ENCODE measurements around the gene YTHDF1.

Gene YTHDF1

GRCh38 chr20:63204362-63204761 is 11.6 kb downstream of the YTHDF1 start:
- DNase-seq, result no peak

- DNase-seq, result no peak
Observed at GRCh38 chr20:63202811-63203526, 13.0 kb downstream of the YTHDF1 start.

GRCh38 chr20:63202021-63202420 is 13.9 kb downstream of the YTHDF1 start:
- no peak for DNase-seq

- no peak for DNase-seq
Observed at GRCh38 chr20:63198606-63199005, 17.3 kb downstream of the YTHDF1 start.

- no peak for DNase-seq
Observed at GRCh38 chr20:63196768-63197470, 19.0 kb downstream of the YTHDF1 start.

GRCh38 chr20:63194797-63195173 is 21.1 kb downstream of the YTHDF1 start:
- DNase-seq, result no peak

- DNase-seq, result no peak
Observed at GRCh38 chr20:63194007-63194796, 21.7 kb downstream of the YTHDF1 start.

GRCh38 chr20:63192721-63193120 is 23.2 kb downstream of the YTHDF1 start:
- DNase-seq, result no peak

- DNase-seq, result no peak
Observed at GRCh38 chr20:63191400-63191799, 24.5 kb downstream of the YTHDF1 start.

- no peak for DNase-seq
Observed at GRCh38 chr20:63190828-63191227, 25.1 kb downstream of the YTHDF1 start.

- DNase-seq, result no peak
Observed at GRCh38 chr20:63189846-63190559, 25.9 kb downstream of the YTHDF1 start.

GRCh38 chr20:63189322-63189642 is 26.6 kb downstream of the YTHDF1 start:
- DNase-seq, result no peak

GRCh38 chr20:63188641-63189321 is 27.1 kb downstream of the YTHDF1 start:
- DNase-seq, result no peak

- no peak for DNase-seq
Observed at GRCh38 chr20:63188159-63188442, 27.8 kb downstream of the YTHDF1 start.

- no peak for DNase-seq
Observed at GRCh38 chr20:63187338-63188158, 28.4 kb downstream of the YTHDF1 start.

- DNase-seq, result no peak
Observed at GRCh38 chr20:63186528-63187316, 29.2 kb downstream of the YTHDF1 start.

GRCh38 chr20:63186084-63186483 is 29.8 kb downstream of the YTHDF1 start:
- DNase-seq, result no peak

- no peak for DNase-seq
Observed at GRCh38 chr20:63185215-63185796, 30.6 kb downstream of the YTHDF1 start.

- DNase-seq, result peak in 2 of 4 experiments; percentile 17 to 47
Observed at GRCh38 chr20:63183422-63184146, 32.3 kb downstream of the YTHDF1 start.

- no peak for DNase-seq
Observed at GRCh38 chr20:63182946-63183415, 33.0 kb downstream of the YTHDF1 start.

Data from activated CD4-positive, CD25-positive, alpha-beta regulatory T cell (primary cell).